Liver (tissue), 3 donors: ENCODE measurements around the gene NARS2.

Experiments
- ATF3 ChIP-seq: IDR thresholded peaks from 2 replicates; pipeline ENCODE4 v1.6.1; 2016; ENCODE audit warnings: antibody characterized with exemption
- FOXA1 ChIP-seq: IDR thresholded peaks from 2 replicates; pipeline ENCODE4 v1.6.1; 2016; ENCODE audit warnings: antibody characterized with exemption
- GABPA ChIP-seq, 2 donors: IDR thresholded peaks in 1 of 2; conservative IDR thresholded peaks in 1 of 2; 2 replicates each; pipeline ENCODE4 v1.6.1; 2016; ENCODE audit warnings: antibody characterized with exemption in 2 of 2, mild to moderate bottlenecking in 1 of 2, moderate library complexity in 1 of 2
- HNF4A ChIP-seq, 2 donors: conservative IDR thresholded peaks; 2 replicates each; pipeline ENCODE4 v1.6.1; 2016; ENCODE audit warnings: antibody characterized with exemption in 2 of 2, mild to moderate bottlenecking in 2 of 2
- RAD21 ChIP-seq, 2 donors: IDR thresholded peaks; 2 replicates each; pipeline ENCODE4 v1.6.1; 2016; ENCODE audit warnings: antibody characterized with exemption in 2 of 2, mild to moderate bottlenecking in 2 of 2
- SP1 ChIP-seq: IDR thresholded peaks from 2 replicates; pipeline ENCODE4 v1.6.1; 2018; ENCODE audit warnings: antibody characterized with exemption, mild to moderate bottlenecking
- TAF1 ChIP-seq: conservative IDR thresholded peaks from 2 replicates; pipeline ENCODE4 v1.6.1; 2016; ENCODE audit warnings: antibody characterized with exemption, mild to moderate bottlenecking
- YY1 ChIP-seq: IDR thresholded peaks from 2 replicates; pipeline ENCODE4 v1.6.1; 2016; ENCODE audit warnings: antibody characterized with exemption, mild to moderate bottlenecking
- TF ChIP-seq, protein P1 (sequence below): fragments of 150-350 bp; IDR thresholded peaks from 2 replicates; pipeline ENCODE4 v1.5.1; 2017; ENCODE audit warnings: improper control_type of control experiment, low read depth, low read length; ENCODE audit not compliant: missing input control
- TF ChIP-seq, protein P2 (sequence below): IDR thresholded peaks from 2 replicates; pipeline ENCODE4 v1.6.1; 2016; ENCODE audit warnings: antibody characterized with exemption, mild to moderate bottlenecking
- donor health status: healthy.
- donor health status: healthy.

GRCh38 chr11:78446210-78446609 is 128.5 kb downstream of the NARS2 start:
- TF ChIP-seq, protein P1, sequence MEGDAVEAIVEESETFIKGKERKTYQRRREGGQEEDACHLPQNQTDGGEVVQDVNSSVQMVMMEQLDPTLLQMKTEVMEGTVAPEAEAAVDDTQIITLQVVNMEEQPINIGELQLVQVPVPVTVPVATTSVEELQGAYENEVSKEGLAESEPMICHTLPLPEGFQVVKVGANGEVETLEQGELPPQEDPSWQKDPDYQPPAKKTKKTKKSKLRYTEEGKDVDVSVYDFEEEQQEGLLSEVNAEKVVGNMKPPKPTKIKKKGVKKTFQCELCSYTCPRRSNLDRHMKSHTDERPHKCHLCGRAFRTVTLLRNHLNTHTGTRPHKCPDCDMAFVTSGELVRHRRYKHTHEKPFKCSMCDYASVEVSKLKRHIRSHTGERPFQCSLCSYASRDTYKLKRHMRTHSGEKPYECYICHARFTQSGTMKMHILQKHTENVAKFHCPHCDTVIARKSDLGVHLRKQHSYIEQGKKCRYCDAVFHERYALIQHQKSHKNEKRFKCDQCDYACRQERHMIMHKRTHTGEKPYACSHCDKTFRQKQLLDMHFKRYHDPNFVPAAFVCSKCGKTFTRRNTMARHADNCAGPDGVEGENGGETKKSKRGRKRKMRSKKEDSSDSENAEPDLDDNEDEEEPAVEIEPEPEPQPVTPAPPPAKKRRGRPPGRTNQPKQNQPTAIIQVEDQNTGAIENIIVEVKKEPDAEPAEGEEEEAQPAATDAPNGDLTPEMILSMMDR = no peak
- no peak for TF ChIP-seq GABPA (IDR thresholded peaks at IDR 0.05 in 1 of 2, conservative IDR thresholded peaks at IDR 0.05 in 1 of 2)
- TF ChIP-seq ATF3 = no peak
- TF ChIP-seq TAF1 = no peak
- no peak for TF ChIP-seq RAD21 (IDR thresholded peaks at IDR 0.05)
- TF ChIP-seq YY1 = no peak
- TF ChIP-seq HNF4A (conservative IDR thresholded peaks at IDR 0.05) = no peak
- TF ChIP-seq, protein P2, sequence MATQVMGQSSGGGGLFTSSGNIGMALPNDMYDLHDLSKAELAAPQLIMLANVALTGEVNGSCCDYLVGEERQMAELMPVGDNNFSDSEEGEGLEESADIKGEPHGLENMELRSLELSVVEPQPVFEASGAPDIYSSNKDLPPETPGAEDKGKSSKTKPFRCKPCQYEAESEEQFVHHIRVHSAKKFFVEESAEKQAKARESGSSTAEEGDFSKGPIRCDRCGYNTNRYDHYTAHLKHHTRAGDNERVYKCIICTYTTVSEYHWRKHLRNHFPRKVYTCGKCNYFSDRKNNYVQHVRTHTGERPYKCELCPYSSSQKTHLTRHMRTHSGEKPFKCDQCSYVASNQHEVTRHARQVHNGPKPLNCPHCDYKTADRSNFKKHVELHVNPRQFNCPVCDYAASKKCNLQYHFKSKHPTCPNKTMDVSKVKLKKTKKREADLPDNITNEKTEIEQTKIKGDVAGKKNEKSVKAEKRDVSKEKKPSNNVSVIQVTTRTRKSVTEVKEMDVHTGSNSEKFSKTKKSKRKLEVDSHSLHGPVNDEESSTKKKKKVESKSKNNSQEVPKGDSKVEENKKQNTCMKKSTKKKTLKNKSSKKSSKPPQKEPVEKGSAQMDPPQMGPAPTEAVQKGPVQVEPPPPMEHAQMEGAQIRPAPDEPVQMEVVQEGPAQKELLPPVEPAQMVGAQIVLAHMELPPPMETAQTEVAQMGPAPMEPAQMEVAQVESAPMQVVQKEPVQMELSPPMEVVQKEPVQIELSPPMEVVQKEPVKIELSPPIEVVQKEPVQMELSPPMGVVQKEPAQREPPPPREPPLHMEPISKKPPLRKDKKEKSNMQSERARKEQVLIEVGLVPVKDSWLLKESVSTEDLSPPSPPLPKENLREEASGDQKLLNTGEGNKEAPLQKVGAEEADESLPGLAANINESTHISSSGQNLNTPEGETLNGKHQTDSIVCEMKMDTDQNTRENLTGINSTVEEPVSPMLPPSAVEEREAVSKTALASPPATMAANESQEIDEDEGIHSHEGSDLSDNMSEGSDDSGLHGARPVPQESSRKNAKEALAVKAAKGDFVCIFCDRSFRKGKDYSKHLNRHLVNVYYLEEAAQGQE = no peak
- TF ChIP-seq FOXA1 = no peak
- TF ChIP-seq SP1 = no peak
